LHCN-M2 (cell line): Measurements from ENCODE around the gene PTPN23. TPM values are rescaled to one million over a fixed set of nuclear protein-coding genes. Genes with fewer than 3 reads are reported as not detected.
A peak's percentile ranks its signal among the peaks of the same experiment; 100 is the strongest.

Source experiments
- DNase-seq: peaks from one replicate; pipeline ENCODE4 v3.0.0-alpha.2; 2012; ENCODE audit warnings: low read depth
- total RNA-seq: library from RNA; depleted of rRNA; stranded (reverse); fragments of >200 nt; gene quantifications from 2 replicates; pipeline ENCODE4 v1.2.3, GENCODE V29; 2014

Gene PTPN23
- total RNA-seq, 1 experiment from 2014 or later, result 15.2 TPM

GRCh38 chr3:47418167-47419082 lies 37.6 kb downstream of the PTPN23 start:
- DNase-seq, result no peak

DNA sequence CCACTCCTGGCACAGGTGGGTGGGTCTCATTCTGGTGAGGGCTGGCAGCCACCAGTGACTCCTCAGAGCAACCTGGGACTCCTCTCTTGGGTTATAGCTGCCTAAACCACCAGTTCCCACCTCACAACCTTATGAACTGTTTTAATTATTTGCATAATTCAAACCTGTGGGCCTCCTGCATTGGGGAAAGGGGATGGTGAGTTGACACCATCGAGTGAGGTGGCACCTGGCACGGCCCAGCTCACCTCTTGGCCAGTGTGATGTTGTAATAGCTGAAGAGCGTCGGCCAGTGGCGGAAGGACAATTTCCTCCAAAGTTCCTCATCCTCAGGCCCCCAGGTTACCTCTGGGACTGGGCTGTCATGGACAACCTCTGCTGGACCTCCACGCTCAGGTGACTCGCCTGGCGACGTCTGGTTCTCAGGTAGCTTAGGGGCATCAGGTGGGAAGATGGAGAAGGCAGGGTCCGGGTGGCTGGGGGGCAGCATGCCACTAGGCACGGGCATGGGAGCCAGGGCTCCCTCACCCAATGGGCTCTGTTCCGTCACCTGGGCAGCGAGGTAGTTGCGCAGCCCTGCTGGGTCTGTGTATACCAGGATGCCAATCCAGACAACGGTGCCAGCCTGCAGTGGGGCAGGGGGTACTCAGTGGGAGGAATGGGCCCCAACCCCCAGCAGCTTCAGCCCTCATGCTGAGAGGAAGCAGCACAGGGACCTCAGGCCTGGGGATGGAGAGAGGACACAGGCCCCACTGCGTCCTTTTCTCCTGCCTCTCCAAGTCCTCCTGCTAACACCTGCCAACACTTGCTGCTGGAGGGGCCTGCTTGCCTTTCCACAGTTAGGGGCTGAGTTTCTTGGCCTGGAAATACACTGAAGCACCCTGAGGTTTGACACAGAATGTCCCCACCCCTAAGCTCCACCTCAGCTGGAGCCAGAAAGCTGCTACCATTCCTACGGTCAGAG lies 38.5 kb downstream of the PTPN23 start:
- DNase-seq, result no peak

- no peak for DNase-seq
Measured at GRCh38 chr3:47420044-47420430, 39.2 kb downstream of the PTPN23 start.

DNA sequence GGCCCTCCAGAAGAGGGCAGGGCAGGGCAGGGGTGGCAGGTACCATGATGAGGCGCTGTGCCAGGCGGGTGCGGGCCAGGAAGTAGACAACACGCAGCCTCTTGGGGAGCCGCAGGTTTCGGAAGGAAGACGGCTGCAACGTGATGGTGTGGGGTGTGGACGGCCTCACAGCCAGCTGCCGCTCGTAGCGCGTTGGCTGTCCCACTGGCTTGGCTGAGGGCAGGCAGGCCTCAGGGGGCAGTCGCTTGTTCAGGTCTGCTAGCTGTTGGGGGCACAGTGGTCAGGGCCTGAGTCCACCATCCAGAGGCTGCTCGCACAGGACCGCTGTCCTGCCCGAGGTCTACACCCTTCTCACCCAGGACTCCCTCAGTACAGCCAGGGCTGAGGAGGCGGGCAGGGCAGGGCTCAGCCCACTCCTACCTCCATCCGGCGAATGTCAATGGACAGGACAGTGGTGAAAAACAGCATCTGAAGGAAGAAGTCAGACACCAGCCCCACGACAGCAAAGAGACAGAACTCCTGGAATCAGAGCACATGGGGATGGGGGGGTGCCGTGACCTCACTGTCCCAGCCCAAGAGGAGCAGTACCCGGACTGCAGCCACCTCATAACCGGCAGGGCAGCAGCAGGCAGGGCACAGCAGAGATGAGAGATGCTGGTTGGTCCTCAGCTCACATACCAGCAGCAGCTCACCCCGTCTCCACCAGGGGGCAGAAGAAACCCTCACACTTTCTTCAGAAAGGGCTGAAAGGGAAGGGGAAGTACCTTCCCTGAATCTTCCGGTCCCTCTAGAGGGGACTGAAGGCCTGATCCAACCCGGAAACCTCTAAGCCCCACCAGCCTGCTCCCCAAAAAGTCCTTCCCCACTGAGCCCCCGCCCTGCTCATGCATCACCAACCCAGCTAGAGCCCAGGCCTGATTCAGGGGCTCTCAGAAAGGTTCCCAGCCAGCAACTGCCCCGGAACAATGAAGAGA lies 40.0 kb downstream of the PTPN23 start:
- peak; percentile 92 for DNase-seq

- peak; percentile 53 for DNase-seq
Measured at GRCh38 chr3:47421741-47422649, 41.2 kb downstream of the PTPN23 start.

- DNase-seq, result no peak
Measured at GRCh38 chr3:47422743-47423142, 41.9 kb downstream of the PTPN23 start.

- no peak for DNase-seq
Measured at GRCh38 chr3:47423548-47424145, 42.8 kb downstream of the PTPN23 start.

GRCh38 chr3:47424434-47425382 lies 43.9 kb downstream of the PTPN23 start:
- no peak for DNase-seq

GRCh38 chr3:47425383-47425778 lies 44.6 kb downstream of the PTPN23 start:
- DNase-seq, result no peak

DNA sequence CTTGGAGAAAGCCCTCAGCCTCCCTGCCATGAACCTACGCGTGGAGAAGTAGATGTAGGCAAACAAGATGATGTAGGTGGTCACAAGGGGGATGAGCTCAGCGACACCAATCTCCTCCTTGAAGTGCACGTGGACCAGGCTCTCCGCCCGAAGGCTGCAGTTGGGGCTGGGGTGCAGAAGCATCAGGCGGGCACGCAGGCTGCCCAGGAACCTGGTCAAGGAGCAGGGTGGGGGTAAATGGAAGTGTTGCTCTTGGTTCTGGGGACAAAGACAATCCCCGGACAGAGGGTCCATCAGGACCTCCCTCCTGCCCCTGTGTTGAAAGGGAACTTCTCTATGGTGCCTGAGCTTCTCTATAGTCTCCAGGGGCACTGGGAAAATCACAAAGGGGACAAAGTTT lies 45.1 kb downstream of the PTPN23 start:
- DNase-seq, result no peak

GRCh38 chr3:47427866-47428265 lies 47.0 kb downstream of the PTPN23 start:
- DNase-seq, result no peak

DNA sequence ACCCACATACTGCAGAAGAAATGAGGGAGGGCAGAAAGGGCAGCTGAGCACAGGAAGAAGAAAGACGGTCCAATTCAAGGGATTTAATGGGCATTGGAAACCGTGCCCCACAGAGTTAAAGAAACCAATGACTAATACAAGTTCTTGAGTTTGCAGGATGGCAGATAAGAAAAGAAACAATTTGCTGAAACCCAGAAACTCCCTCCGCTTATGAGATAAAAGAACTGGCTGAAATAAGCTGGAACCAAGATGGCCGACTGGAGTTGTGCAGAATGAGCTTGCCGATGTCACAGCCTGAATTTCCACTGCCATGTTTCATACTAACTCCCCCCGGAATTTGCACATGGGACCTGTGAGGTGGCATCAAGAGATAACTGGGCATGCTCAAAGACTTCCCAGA lies 47.8 kb downstream of the PTPN23 start:
- no peak for DNase-seq

DNA sequence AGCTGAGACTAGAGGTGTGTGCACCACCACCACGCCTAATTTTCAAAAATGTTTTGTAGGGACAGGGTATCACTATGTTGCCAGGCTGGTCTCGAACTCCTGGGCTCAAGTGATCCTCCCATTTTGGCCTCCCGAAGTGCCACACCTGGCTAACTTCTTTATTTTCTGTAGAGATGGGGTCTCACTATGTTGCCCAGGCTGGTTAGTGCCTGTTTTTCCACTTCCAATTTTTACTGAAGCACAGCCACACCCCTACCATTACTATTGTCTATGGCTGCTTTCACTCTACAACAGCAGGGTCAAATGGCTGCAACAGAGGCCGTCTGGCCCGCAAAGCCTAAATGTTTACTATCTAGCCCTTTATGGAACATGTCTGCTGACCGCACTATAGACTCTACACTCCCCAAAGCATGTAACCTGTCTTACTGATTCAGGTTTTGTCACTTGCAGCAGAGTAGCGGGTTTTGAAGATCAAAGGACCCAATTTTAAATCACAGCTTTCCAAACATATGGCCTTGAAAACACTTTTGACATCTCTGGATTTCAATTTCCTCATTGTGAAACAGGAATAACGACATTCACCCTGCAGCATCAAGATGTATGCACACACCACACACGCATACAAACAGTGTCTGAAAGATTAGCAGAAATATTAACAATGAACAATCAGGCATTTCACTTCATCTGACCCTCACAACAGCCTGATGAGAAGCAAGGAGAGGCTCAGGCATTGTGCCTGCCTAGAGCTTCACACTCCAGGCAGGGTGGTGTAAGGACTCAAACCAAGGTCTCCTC lies 48.9 kb downstream of the PTPN23 start:
- DNase-seq, result no peak

DNA sequence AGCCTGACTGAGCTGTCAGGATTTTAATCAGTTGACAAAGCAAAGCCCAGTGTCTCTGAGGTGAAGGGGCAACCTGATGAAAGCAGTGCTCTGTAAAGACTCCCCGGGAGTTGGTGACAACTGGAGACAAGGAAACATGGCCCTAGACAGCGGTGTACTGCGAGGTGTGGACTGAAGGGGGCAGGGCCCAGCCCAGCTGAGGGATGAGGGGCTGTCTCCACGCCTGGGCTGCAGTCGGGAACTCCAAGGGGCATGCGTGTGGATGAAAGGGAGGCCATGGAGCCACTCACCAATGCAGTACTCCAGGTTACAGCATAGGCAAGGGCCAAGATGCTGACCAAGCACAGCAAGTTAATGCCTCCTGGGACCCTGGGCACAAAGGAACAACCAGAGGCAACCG lies 49.8 kb downstream of the PTPN23 start:
- no peak for DNase-seq

GRCh38 chr3:47431225-47431624 lies 50.4 kb downstream of the PTPN23 start:
- DNase-seq, result no peak

GRCh38 chr3:47432673-47433072 lies 51.9 kb downstream of the PTPN23 start:
- DNase-seq, result no peak

DNA sequence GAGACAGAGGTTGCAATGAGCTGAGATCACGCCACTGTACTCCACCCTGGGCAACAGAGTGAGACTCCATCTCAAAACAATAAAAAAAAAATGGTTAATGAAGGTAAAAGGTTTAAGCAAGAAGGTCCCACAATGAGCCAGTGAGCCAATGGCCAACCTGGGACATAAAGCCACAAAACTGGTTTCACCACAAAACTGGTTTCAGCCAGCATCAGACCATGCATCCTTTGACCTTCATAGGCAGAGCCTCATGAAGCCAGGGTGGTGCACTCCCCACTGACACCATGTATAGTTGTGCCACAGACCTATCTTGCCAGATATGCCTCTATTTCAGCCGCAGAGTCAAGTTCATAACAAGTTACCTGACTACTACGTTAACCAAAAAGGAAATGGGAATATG lies 53.0 kb downstream of the PTPN23 start:
- no peak for DNase-seq

GRCh38 chr3:47434849-47435248 lies 54.0 kb downstream of the PTPN23 start:
- DNase-seq, result no peak
